Measurements from ENCODE around the gene NIPAL3. TPM values are rescaled to one million over a fixed set of nuclear protein-coding genes. Genes with fewer than 3 reads are reported as not detected.

NIPAL3 gene
- total RNA-seq, 1 experiment from 2014 or later = 7.7 TPM

DNA sequence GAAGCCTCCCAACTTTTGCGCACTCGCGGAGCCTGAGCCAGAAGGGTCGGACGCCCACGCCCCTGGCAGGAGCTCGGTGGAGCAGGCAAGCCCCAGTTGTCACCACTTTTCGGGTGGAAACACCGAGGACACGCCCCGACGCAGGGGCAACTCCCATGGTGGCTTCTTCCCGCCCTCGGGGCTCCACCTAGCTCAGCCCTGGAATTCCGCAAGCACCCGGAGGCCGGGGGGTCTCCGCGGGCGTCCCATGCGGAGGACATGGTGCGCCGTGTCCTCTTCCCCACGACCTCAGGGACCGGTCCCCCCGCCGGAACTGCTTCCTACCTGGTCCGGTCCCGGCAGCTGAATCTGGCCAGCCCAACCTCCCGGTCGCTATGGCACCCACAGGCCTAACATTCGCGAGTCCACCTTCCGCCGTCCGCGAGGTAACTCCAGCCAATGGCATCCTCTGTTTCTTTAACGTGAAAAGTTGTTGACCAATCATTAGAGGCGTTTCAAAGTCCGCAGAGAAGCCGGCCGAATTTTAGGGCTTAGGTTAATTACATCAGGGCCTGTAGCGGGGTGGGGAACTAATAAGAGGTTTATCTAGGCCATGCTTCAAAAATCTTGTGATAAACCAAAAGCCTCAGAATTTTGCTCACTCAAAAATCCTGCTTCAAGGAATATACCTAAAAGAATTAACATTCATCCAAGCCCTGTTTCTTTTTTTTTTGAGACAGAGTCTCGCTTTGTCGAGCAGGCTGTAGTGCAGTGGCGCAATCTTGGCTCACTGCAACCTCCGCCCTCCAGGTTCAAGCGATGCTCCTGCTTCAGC, 2.0 kb upstream of the NIPAL3 start, which contains the start of gene STPG1:
Gene STPG1 (minus strand): TSS at position 433 of the 814 bp plus-strand sequence. CDS start 12,394 bp downstream, outside the sequence.
- Mint-ChIP-seq H3K4me3 (peak within 1 kb of the TSS; percentile 86 to 93), H3K36me3 (ENCODE audit: insufficient read depth in 1 of 3, low read depth in 3 of 3) (0 out of 7 replicates have a peak, but pooled peaks cover 0 to 5% (median 0%) of the 10 kb centered on the region in 3 experiments), H3K9me3 (no peaks in the 10 kb centered on the region; a peak in 1 of 5 replicates), H3K27me3 (ENCODE audit: low read depth) (peaks cover 3% of the 10 kb centered on the region), H3K27ac (peak within 1 kb of the TSS in 2 of 3 experiments; percentile 60 to 86; a peak in 3 of 7 replicates), H3K4me1 (peaks cover 19 to 28% of the 10 kb centered on the region in 2 experiments)
- Histone ChIP-seq H2BK120ac (ENCODE audit: low read depth, low read length, poor library complexity, severe bottlenecking) (no peak within 1 kb of the TSS), H2BK12ac (ENCODE audit: insufficient read length, low read depth, low read length) (no peak within 1 kb of the TSS), H4K5ac (ENCODE audit: insufficient read length, low read depth, low read length) (no peak within 1 kb of the TSS), H2AK5ac (ENCODE audit: insufficient read length, low read length) (no peak within 1 kb of the TSS), H3K27me3 (ENCODE audit: insufficient read depth, low read length) (no peaks in the 10 kb centered on the region), H4K91ac (ENCODE audit: insufficient read length, low read depth, low read length) (no peak within 1 kb of the TSS), H4K20me1 (ENCODE audit: control insufficient read depth, insufficient read depth, insufficient read length) (no peaks in the 10 kb centered on the region), H2BK5ac (ENCODE audit: insufficient read length, low read length) (no peak within 1 kb of the TSS), H3K18ac (ENCODE audit: insufficient read length, low read depth, low read length) (no peak within 1 kb of the TSS), H3K79me2 (ENCODE audit: insufficient read depth, low read length) (no peaks in the 10 kb centered on the region), H2AFZ (ENCODE audit: low read length) (no peak within 1 kb of the TSS), H3K9me3 (ENCODE audit: control insufficient read depth, low read depth, low read length) (no peaks in the 10 kb centered on the region), H2BK15ac (ENCODE audit: low read depth, low read length) (no peak within 1 kb of the TSS), H3K4me2 (ENCODE audit: insufficient read depth, insufficient read length, low read length) (peak within 1 kb of the TSS; percentile 50), H3K9ac (ENCODE audit: extremely low read depth, insufficient read length, low read length) (peak within 1 kb of the TSS; percentile 76), H3K4ac (ENCODE audit: low read depth, low read length) (no peak within 1 kb of the TSS), H3K14ac (ENCODE audit: insufficient read depth, low read length) (peak within 1 kb of the TSS; percentile 66; the same call in 1 of the 2 replicates), H3K23ac (ENCODE audit: insufficient read length, low read depth, low read length) (no peak within 1 kb of the TSS), H3K27ac (ENCODE audit: insufficient read length, low read depth, low read length) (no peak within 1 kb of the TSS), H3K23me2 (ENCODE audit: insufficient read length, low read depth, low read length, poor library complexity, severe bottlenecking) (peaks cover 12% of the 10 kb centered on the region), H3K4me1 (ENCODE audit: insufficient read depth, low read length) (no peaks in the 10 kb centered on the region), H3K79me1 (ENCODE audit: insufficient read depth, low read depth, low read length, poor library complexity, severe bottlenecking) (no peaks in the 10 kb centered on the region), H3T11ph (ENCODE audit: low read length) (no peak within 1 kb of the TSS), H4K8ac (replicated peaks; ENCODE audit: insufficient read length, low read depth, low read length) (no peak within 1 kb of the TSS), H2BK20ac (ENCODE audit: low read depth, low read length, poor library complexity, severe bottlenecking) (no peak within 1 kb of the TSS), H3K56ac (ENCODE audit: insufficient read length, low read depth, low read length) (no peak within 1 kb of the TSS)
- peak; percentile 90 for DNase-seq
- no CpG with 5 or more reads among the region's 48 CpGs for WGBS (ENCODE audit: extremely low coverage, insufficient read length, low lambda C conversion rate)
- TF ChIP-seq, protein P1, sequence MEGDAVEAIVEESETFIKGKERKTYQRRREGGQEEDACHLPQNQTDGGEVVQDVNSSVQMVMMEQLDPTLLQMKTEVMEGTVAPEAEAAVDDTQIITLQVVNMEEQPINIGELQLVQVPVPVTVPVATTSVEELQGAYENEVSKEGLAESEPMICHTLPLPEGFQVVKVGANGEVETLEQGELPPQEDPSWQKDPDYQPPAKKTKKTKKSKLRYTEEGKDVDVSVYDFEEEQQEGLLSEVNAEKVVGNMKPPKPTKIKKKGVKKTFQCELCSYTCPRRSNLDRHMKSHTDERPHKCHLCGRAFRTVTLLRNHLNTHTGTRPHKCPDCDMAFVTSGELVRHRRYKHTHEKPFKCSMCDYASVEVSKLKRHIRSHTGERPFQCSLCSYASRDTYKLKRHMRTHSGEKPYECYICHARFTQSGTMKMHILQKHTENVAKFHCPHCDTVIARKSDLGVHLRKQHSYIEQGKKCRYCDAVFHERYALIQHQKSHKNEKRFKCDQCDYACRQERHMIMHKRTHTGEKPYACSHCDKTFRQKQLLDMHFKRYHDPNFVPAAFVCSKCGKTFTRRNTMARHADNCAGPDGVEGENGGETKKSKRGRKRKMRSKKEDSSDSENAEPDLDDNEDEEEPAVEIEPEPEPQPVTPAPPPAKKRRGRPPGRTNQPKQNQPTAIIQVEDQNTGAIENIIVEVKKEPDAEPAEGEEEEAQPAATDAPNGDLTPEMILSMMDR (conservative IDR thresholded peaks at IDR 0.05) = no peak

All from H9 (cell line).